HepG2 (cell line): ENCODE results near the gene CACNA1G. TPM values are rescaled to one million over a fixed set of nuclear protein-coding genes. Genes with fewer than 3 reads are reported as not detected.

ENCODE experiments used
- CBX5 ChIP-seq: sonication (generic); formaldehyde crosslinking; IDR thresholded peaks from 2 replicates; pipeline ENCODE4 v1.4.0; 2020; ENCODE audit warnings: missing genetic modification reagents, borderline replicate concordance
- JDP2 ChIP-seq: sonication (generic); formaldehyde crosslinking; IDR thresholded peaks from 2 replicates; pipeline ENCODE4 v1.8.1; 2022; ENCODE audit warnings: missing genetic modification reagents, borderline replicate concordance
- JUND ChIP-seq: sonication (generic); formaldehyde crosslinking; IDR thresholded peaks from 2 replicates; pipeline ENCODE4 v1.8.0; 2022; ENCODE audit warnings: mild to moderate bottlenecking, missing genetic modification reagents
- KDM6A ChIP-seq: IDR thresholded peaks from 2 replicates; pipeline ENCODE4 v1.6.1; 2016; ENCODE audit warnings: low read depth
- KLF13 ChIP-seq: sonication (generic); formaldehyde crosslinking; IDR thresholded peaks from 2 replicates; pipeline ENCODE4 v1.4.0; 2020; ENCODE audit warnings: mild to moderate bottlenecking, missing genetic modification reagents
- PHF5A ChIP-seq: IDR thresholded peaks from one replicate; pipeline ENCODE4 v1.6.1; 2018; ENCODE audit warnings: low read depth, missing genetic modification reagents; ENCODE audit not compliant: unreplicated experiment
- RAD21 ChIP-seq: fragments of 450-650 bp; formaldehyde crosslinking; IDR thresholded peaks from 2 replicates; pipeline ENCODE4 v1.5.0; 2020; ENCODE audit warnings: mild to moderate bottlenecking
- SMYD3 ChIP-seq: sonication (generic); formaldehyde crosslinking; IDR thresholded peaks from 2 replicates; pipeline ENCODE4 v1.8.1; 2023; ENCODE audit warnings: mild to moderate bottlenecking, missing genetic modification reagents
- TEAD3 ChIP-seq: optimal IDR thresholded peaks from 2 replicates; pipeline ENCODE3; 2016; ENCODE audit warnings: borderline replicate concordance
- ZFP36L2 ChIP-seq: sonication (generic); formaldehyde crosslinking; IDR thresholded peaks from 2 replicates; pipeline ENCODE4 v1.4.0; 2020; ENCODE audit warnings: missing genetic modification reagents
- polyA plus RNA-seq, 8 experiments: library from polyadenylated mRNA; depleted of rRNA in 3 of 8; stranded (reverse) in 7 of 8; unstranded in 1 of 8; fragments of >200 nt; fragmentation: Illumina TruSeq in 4 of 8; extraction: Trizol in 4 of 8; gene quantifications; 2 replicates each; pipeline versions ENCODE4 v1.2.1 to v1.2.3, GENCODE V29; 2011 to 2016; ENCODE audit warnings: low read depth in 4 of 8, missing spikeins in 1 of 8, mixed read lengths in 1 of 8; ENCODE audit not compliant: insufficient read depth in 1 of 8
- total RNA-seq, 5 experiments: library from RNA; depleted of rRNA; stranded (reverse); fragments of >200 nt; fragmentation: Illumina TruSeq; extraction: Trizol; gene quantifications; 2 replicates each; pipeline ENCODE4 v1.2.3, GENCODE V29; 2016; ENCODE audit warnings: low read depth in 1 of 5
- TF ChIP-seq, protein P1 (sequence below): sonication (generic); formaldehyde crosslinking; IDR thresholded peaks from 2 replicates; pipeline ENCODE4 v1.4.0; 2020; ENCODE audit warnings: missing genetic modification reagents, low read depth, mild to moderate bottlenecking, borderline replicate concordance
- TF ChIP-seq, protein P2 (sequence below): sonication (generic); formaldehyde crosslinking; IDR thresholded peaks from 2 replicates; pipeline ENCODE4 v1.4.0; 2020; ENCODE audit warnings: missing genetic modification reagents
- TF ChIP-seq, protein P3 (sequence below): sonication (generic); formaldehyde crosslinking; IDR thresholded peaks from 2 replicates; pipeline ENCODE4 v1.8.0; 2022; ENCODE audit warnings: mild to moderate bottlenecking, missing genetic modification reagents, moderate library complexity
- TF ChIP-seq, protein P4 (sequence below): sonication (generic); formaldehyde crosslinking; IDR thresholded peaks from 2 replicates; pipeline ENCODE4 v1.8.0; 2022; ENCODE audit warnings: mild to moderate bottlenecking, missing genetic modification reagents
- TF ChIP-seq, protein P5 (sequence below): sonication (generic); formaldehyde crosslinking; IDR thresholded peaks from 2 replicates; pipeline ENCODE4 v1.5.0; 2020; ENCODE audit warnings: missing genetic modification reagents
- TF ChIP-seq, protein P6 (sequence below): sonication (generic); formaldehyde crosslinking; IDR thresholded peaks from 2 replicates; pipeline ENCODE4 v1.4.0; 2020; ENCODE audit warnings: mild to moderate bottlenecking, missing genetic modification reagents
- TF ChIP-seq, protein P7 (sequence below): IDR thresholded peaks from 2 replicates; pipeline ENCODE4 v1.6.1; 2016; ENCODE audit warnings: mild to moderate bottlenecking, missing biosample characterization, missing genetic modification reagents

CACNA1G gene
- total and polyA plus RNA-seq, 2 of the 13 experiments (the other 11 are each of a cell fraction or from before 2014, with no cell fraction given): 0.02 TPM; not detected in 1

DNA sequence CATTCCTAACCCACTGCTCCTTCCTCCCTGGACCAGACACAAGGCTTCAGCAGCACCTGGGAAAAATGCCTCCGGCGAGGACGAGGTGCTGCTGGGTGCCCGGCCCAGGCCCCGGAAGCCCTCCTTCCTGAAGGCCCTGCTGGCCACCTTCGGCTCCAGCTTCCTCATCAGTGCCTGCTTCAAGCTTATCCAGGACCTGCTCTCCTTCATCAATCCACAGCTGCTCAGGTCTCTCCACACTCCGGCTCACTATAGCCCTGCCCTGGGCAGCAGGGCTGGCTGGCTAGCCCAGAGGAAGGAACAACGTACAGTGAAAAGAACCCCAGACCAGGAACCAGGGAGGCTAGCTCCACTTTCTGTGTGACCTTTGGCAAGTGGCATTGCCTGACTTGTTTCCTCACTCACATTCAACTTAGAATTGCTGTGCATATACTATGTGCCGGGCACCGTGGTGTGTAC lies 100.4 kb downstream of the CACNA1G start (continued):
- TF ChIP-seq, protein P1, sequence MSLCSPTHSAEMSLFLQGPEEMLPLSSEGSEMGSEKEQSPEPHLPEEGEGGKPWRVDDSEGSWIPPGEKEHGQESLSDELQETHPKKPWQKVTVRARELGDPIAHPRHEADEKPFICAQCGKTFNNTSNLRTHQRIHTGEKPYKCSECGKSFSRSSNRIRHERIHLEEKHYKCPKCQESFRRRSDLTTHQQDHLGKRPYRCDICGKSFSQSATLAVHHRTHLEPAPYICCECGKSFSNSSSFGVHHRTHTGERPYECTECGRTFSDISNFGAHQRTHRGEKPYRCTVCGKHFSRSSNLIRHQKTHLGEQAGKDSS (CRISPR knock-in tag): 0 out of 2 replicates have a peak, but pooled peaks have one; percentile 20
- no peak for TF ChIP-seq RAD21 (CRISPR knock-in tag)
- TF ChIP-seq, protein P2, sequence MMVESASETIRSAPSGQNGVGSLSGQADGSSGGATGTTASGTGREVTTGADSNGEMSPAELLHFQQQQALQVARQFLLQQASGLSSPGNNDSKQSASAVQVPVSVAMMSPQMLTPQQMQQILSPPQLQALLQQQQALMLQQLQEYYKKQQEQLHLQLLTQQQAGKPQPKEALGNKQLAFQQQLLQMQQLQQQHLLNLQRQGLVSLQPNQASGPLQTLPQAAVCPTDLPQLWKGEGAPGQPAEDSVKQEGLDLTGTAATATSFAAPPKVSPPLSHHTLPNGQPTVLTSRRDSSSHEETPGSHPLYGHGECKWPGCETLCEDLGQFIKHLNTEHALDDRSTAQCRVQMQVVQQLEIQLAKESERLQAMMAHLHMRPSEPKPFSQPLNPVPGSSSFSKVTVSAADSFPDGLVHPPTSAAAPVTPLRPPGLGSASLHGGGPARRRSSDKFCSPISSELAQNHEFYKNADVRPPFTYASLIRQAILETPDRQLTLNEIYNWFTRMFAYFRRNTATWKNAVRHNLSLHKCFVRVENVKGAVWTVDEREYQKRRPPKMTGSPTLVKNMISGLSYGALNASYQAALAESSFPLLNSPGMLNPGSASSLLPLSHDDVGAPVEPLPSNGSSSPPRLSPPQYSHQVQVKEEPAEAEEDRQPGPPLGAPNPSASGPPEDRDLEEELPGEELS: no peak
- TF ChIP-seq JDP2 (CRISPR knock-in tag): no peak
- no peak for TF ChIP-seq KDM6A (CRISPR knock-in tag)
- TF ChIP-seq, protein P3, sequence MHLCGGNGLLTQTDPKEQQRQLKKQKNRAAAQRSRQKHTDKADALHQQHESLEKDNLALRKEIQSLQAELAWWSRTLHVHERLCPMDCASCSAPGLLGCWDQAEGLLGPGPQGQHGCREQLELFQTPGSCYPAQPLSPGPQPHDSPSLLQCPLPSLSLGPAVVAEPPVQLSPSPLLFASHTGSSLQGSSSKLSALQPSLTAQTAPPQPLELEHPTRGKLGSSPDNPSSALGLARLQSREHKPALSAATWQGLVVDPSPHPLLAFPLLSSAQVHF (CRISPR knock-in tag): no peak
- TF ChIP-seq, protein P4, sequence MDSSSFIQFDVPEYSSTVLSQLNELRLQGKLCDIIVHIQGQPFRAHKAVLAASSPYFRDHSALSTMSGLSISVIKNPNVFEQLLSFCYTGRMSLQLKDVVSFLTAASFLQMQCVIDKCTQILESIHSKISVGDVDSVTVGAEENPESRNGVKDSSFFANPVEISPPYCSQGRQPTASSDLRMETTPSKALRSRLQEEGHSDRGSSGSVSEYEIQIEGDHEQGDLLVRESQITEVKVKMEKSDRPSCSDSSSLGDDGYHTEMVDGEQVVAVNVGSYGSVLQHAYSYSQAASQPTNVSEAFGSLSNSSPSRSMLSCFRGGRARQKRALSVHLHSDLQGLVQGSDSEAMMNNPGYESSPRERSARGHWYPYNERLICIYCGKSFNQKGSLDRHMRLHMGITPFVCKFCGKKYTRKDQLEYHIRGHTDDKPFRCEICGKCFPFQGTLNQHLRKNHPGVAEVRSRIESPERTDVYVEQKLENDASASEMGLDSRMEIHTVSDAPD (CRISPR knock-in tag): no peak
- TF ChIP-seq CBX5 (CRISPR knock-in tag): 0 out of 2 replicates have a peak, but pooled peaks have one; percentile 45
- TF ChIP-seq SMYD3: no peak
- TF ChIP-seq, protein P5, sequence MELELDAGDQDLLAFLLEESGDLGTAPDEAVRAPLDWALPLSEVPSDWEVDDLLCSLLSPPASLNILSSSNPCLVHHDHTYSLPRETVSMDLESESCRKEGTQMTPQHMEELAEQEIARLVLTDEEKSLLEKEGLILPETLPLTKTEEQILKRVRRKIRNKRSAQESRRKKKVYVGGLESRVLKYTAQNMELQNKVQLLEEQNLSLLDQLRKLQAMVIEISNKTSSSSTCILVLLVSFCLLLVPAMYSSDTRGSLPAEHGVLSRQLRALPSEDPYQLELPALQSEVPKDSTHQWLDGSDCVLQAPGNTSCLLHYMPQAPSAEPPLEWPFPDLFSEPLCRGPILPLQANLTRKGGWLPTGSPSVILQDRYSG (CRISPR knock-in tag): no peak
- no peak for TF ChIP-seq ZFP36L2 (CRISPR knock-in tag)
- TF ChIP-seq, protein P6, sequence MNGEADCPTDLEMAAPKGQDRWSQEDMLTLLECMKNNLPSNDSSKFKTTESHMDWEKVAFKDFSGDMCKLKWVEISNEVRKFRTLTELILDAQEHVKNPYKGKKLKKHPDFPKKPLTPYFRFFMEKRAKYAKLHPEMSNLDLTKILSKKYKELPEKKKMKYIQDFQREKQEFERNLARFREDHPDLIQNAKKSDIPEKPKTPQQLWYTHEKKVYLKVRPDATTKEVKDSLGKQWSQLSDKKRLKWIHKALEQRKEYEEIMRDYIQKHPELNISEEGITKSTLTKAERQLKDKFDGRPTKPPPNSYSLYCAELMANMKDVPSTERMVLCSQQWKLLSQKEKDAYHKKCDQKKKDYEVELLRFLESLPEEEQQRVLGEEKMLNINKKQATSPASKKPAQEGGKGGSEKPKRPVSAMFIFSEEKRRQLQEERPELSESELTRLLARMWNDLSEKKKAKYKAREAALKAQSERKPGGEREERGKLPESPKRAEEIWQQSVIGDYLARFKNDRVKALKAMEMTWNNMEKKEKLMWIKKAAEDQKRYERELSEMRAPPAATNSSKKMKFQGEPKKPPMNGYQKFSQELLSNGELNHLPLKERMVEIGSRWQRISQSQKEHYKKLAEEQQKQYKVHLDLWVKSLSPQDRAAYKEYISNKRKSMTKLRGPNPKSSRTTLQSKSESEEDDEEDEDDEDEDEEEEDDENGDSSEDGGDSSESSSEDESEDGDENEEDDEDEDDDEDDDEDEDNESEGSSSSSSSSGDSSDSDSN: 0 out of 2 replicates have a peak, but pooled peaks have one; percentile 17
- TF ChIP-seq JUND (CRISPR knock-in tag): no peak
- no peak for TF ChIP-seq KLF13 (CRISPR knock-in tag)
- peak; percentile 6 for TF ChIP-seq PHF5A (CRISPR knock-in tag)
- TF ChIP-seq, protein P7, sequence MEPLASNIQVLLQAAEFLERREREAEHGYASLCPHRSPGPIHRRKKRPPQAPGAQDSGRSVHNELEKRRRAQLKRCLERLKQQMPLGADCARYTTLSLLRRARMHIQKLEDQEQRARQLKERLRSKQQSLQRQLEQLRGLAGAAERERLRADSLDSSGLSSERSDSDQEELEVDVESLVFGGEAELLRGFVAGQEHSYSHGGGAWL (CRISPR knock-in tag): 0 out of 2 replicates have a peak, but pooled peaks have one; percentile 6
- peak; percentile 11 for TF ChIP-seq TEAD3 (CRISPR knock-in tag)
